DND-41 (cell line): ENCODE data around the gene LSM3.

Source experiments
- CTCF ChIP-seq: IDR thresholded peaks from 2 replicates; pipeline ENCODE4 v1.5.1; 2012; ENCODE audit warnings: borderline replicate concordance, low read length, moderate library complexity, mild to moderate bottlenecking; ENCODE audit not compliant: poor library complexity, severe bottlenecking; ENCODE audit errors: extremely low read depth
- EZH2 ChIP-seq: IDR thresholded peaks from 3 replicates; pipeline ENCODE4 v1.6.1; 2012; ENCODE audit warnings: borderline replicate concordance, low read depth, mild to moderate bottlenecking, moderate library complexity, low read length, inconsistent platforms; ENCODE audit not compliant: severe bottlenecking

GRCh38 chr3:14158370-14158769, 20.2 kb upstream of the LSM3 start:
- TF ChIP-seq CTCF (no peak), EZH2 (no peak)
